A673 (cell line): ENCODE results near the gene DSCAML1.

Source experiments
- EZH2 ChIP-seq: fragments of 200-600 bp; sonication (generic); IDR thresholded peaks from 2 replicates; pipeline ENCODE4 v1.6.1; 2017; ENCODE audit warnings: borderline replicate concordance, low read depth, mild to moderate bottlenecking, mixed read lengths, antibody characterized with exemption, low read length; ENCODE audit not compliant: poor library complexity, severe bottlenecking
- TF ChIP-seq, protein P1 (sequence below): fragments of 300-800, 200-600 bp; sonication (generic); conservative IDR thresholded peaks from 2 replicates; pipeline ENCODE4 v1.5.1; 2017; ENCODE audit warnings: low read depth, mild to moderate bottlenecking, antibody characterized with exemption, low read length, moderate library complexity, mixed read lengths

DNA sequence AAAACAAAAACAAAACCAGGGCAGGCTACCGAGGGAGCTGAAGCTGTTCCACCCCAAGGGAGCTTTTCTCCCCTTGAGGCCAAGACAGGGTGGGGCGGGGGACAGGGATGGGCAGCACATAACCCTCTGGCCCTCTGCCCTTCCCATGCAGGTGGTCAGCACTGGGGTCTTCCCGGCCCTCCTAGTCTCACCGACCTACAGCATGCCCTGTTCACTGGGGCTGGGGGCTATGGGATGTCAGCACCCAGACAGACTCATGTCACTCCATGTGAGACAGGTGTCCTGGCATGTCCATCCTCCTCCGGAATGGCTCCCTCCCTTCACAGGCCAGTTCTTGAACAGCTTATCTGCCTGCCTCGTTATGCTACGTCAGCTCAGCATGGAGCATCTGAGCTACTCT lies 51.7 kb downstream of the DSCAML1 start:
- TF ChIP-seq, protein P1, sequence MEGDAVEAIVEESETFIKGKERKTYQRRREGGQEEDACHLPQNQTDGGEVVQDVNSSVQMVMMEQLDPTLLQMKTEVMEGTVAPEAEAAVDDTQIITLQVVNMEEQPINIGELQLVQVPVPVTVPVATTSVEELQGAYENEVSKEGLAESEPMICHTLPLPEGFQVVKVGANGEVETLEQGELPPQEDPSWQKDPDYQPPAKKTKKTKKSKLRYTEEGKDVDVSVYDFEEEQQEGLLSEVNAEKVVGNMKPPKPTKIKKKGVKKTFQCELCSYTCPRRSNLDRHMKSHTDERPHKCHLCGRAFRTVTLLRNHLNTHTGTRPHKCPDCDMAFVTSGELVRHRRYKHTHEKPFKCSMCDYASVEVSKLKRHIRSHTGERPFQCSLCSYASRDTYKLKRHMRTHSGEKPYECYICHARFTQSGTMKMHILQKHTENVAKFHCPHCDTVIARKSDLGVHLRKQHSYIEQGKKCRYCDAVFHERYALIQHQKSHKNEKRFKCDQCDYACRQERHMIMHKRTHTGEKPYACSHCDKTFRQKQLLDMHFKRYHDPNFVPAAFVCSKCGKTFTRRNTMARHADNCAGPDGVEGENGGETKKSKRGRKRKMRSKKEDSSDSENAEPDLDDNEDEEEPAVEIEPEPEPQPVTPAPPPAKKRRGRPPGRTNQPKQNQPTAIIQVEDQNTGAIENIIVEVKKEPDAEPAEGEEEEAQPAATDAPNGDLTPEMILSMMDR = no peak
- no peak for TF ChIP-seq EZH2
